Naive thymus-derived CD8-positive, alpha-beta T cell (primary cell): ENCODE data around the gene MAT2A. TPM values are rescaled to one million over a fixed set of nuclear protein-coding genes. Genes with fewer than 3 reads are reported as not detected.

Experiments used
- ATAC-seq, 2 donors: fragments of 150-1000 bp; cut with Tn5 transposase in 1 of 2; sonication (Bioruptor Pico), chemical (Tn5 transposase) in 1 of 2; 1 replicate in 1 of 2; 2 replicates in 1 of 2; pipeline ENCODE4 v1.10.0; 2021; ENCODE audit warnings: mild to moderate bottlenecking in 2 of 2, moderate library complexity in 2 of 2
- POLR2A ChIA-PET: fragments of 350-600 bp; sonication (Branson Sonifier 250); formaldehyde crosslinking; loops from one replicate; lab custom pipeline; 2021; ENCODE audit warnings: antibody characterized with exemption; lab: Charles Lee
- DNase-seq, 10 donors: peaks; one replicate each; pipeline versions ENCODE4 v3.0.0 to v3.0.0-alpha.2; 2020 to 2022
- H3K27ac Mint-ChIP-seq, 10 donors: one replicate each; pipeline ENCODE4 v1.8.0; 2020 to 2022; ENCODE audit warnings: mild to moderate bottlenecking in 10 of 10, mixed read lengths in 10 of 10, moderate library complexity in 4 of 10, inconsistent platforms in 1 of 10
- H3K27me3 Mint-ChIP-seq, 5 donors: one replicate each; pipeline ENCODE4 v1.8.0; 2021 to 2022; ENCODE audit warnings: mixed read lengths in 5 of 5
- H3K36me3 Mint-ChIP-seq, 3 donors: one replicate each; pipeline ENCODE4 v1.8.0; 2020 to 2022; ENCODE audit warnings: mixed read lengths in 3 of 3, mild to moderate bottlenecking in 2 of 3, inconsistent platforms in 1 of 3
- H3K4me1 Mint-ChIP-seq, 4 donors: one replicate each; pipeline ENCODE4 v1.8.0; 2021 to 2022; ENCODE audit warnings: mixed read lengths in 4 of 4
- H3K4me3 Mint-ChIP-seq, 10 donors: one replicate each; pipeline ENCODE4 v1.8.0; 2020 to 2022; ENCODE audit warnings: mild to moderate bottlenecking in 10 of 10, mixed read lengths in 10 of 10, moderate library complexity in 6 of 10, inconsistent platforms in 1 of 10
- H3K9me3 Mint-ChIP-seq, 9 donors: one replicate each; pipeline ENCODE4 v1.8.0; 2020 to 2022; ENCODE audit warnings: mixed read lengths in 9 of 9, mild to moderate bottlenecking in 3 of 9, inconsistent platforms in 1 of 9, moderate library complexity in 1 of 9
- polyA plus RNA-seq, 3 donors: library from polyadenylated mRNA; unstranded; fragments of 300-500 nt; fragmentation: Illumina TruSeq; gene quantifications; one replicate each; pipeline ENCODE4 v1.2.3, GENCODE V29; 2021
- total RNA-seq, 8 experiments: library from RNA in 2 of 8; stranded (reverse) in 2 of 8; gene quantifications; one replicate each; pipeline ENCODE4 v1.2.3 and lab custom pipeline; 2021 to 2026

MAT2A gene
- total and polyA plus RNA-seq, 5 experiments from 2014 or later: 68.1 to 205 (median 103) TPM

DNA sequence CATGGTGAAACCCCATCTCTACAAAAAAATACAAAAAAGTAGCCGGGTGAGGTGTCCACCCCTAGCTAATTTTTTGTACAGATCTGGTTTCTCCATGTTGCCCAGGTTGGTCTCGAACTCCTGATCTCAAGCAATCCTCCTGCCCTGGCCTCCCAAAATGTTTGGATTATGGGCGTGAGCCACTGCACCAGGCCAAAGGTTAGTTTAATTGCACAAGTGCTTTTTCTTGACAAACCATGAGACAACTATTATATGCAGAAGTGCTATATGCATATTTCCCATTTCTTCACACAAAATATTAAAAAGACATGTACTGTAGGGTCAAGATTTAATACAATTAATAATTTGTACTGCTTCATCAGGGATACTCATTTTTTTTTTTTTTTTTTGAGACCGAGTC is 27.3 kb downstream of the MAT2A start:
- Mint-ChIP-seq H3K9me3 (no peaks in the 10 kb centered on the region), H3K36me3 (no peaks in the 10 kb centered on the region), H3K27me3 (peaks cover 0 to 2% (median 0%) of the 10 kb centered on the region in 5 donors), H3K4me3 (no peak overlapping the region), H3K4me1 (peaks cover 0 to 14% (median 4%) of the 10 kb centered on the region in 4 donors), H3K27ac (no peak overlapping the region)
- DNase-seq (no peak), ATAC-seq (no peak)
- POLR2A ChIA-PET: interaction anchor here (0.8 to 1.2 kb wide), 2 partner anchors 44 to 157 kb away, joined by 3 read pairs; no protein-coding TSS in a partner anchor

DNA sequence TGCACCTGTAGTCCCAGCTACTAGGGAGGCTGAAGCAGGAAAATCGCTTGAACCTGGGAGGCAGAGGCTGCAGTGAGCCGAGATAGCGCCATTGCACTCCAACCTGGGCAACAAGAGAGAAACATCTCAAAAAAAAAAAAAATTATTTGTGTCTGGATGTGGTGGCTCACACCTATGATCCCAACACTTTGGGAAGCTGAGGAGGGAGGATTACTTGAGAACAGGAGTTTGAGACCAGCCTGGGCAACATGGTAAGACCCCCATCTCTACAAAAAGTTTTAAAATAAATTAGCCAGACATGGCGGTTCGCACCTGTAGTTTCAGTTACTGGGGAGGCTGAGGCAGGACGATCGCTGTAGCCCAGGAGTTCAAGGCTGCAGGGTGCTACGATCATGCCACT is 36.8 kb downstream of the MAT2A start:
- ATAC-seq: no peak

DNA sequence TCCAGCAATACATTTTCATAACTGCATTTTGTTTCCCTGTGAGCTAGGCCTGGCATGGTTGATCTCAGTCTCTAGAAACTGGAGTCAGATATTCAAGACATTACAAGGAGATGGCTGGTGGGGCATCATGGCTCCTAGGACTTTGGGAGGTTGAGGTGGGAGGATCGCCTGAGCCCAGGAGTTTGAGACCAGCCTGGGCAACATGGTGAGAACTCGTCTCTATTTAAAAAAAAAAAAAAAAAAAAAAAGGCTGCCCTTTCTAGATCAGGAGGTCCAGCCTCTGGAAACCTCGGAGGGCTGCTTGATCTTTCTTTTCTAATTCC is 38.1 kb downstream of the MAT2A start:
- Mint-ChIP-seq H3K27me3 (no peaks in the 10 kb centered on the region), H3K4me1 (peaks cover 20 to 43% (median 39%) of the 10 kb centered on the region in 4 donors), H3K27ac (peak overlapping the region; percentile 88 to 98 (median 93)), H3K36me3 (peaks cover 0 to 15% (median 7%) of the 10 kb centered on the region in 3 donors), H3K9me3 (no peaks in the 10 kb centered on the region), H3K4me3 (peak overlapping the region; percentile 88 to 98 (median 94))
- ATAC-seq (no peak), DNase-seq (no peak)
- POLR2A ChIA-PET: interaction anchor here (0.7 to 3.2 kb wide), 11 partner anchors 10 to 146 kb away, joined by 3 to 29 read pairs (median 5); partner anchors contain the start of genes C2orf68 and RNF181

More for the DNA sequence above, 36.8 kb downstream of the MAT2A start:
- DNase-seq: no peak
- Mint-ChIP-seq H3K4me3 (peak overlapping the region in 1 of 10 donors; percentile 36), H3K27ac (peak overlapping the region in 1 of 10 donors; percentile 44), H3K27me3 (no peaks in the 10 kb centered on the region), H3K9me3 (no peaks in the 10 kb centered on the region), H3K4me1 (peaks cover 18 to 35% (median 31%) of the 10 kb centered on the region in 4 donors), H3K36me3 (peaks cover 0 to 7% (median 0%) of the 10 kb centered on the region in 3 donors)
- POLR2A ChIA-PET: interaction anchor here (0.6 to 2.7 kb wide), 5 partner anchors 8 to 488 kb away, joined by 3 to 15 read pairs (median 3); no protein-coding TSS in a partner anchor

DNA sequence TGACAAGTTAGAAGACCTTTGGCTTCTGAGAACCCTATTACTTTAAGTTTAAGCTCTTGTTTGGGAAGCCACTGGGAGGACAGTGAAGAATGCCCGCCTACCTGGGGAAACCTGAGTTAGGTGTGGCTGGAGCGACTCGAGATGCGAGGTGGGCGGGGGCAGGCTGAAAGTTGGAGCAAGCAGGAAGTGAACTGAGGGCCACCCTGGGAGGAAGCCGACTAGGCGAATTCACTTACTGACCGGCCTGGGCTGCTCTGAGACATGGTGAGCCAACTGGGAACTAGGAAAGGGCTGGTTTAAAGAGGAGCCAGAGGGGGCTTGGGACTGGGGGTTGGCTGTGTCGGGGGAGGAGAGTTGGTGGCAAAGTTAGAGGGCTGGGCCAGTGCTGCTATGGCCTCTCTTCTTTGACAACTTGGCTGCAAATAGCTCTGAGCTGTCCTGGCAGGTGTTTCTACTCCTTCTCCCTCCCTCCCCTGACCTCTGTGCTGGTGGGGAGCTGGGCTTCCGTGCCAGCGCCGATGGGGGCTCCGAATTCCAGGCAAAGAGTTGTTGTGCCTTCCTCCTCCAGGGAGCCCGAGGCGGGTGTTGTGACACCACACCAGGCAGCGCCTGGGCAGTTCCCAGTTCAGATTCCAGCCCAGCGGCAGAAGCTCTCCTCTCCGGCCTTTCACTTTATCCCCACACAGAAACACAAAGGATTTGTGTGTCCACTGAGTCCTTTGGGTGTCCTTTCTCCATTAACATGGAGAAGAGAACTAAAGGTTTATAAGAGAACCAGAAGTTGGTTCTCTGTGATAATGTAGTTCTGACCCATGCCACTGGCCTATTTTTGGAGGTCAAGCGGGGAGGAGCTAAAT is 38.6 kb downstream of the MAT2A start, which contains the start of gene VAMP8:
VAMP8 (plus strand) TSS at position 201 of the 857 bp plus-strand sequence; CDS start at position 262, 61 bp downstream.
- no peaks in the 10 kb centered on the region for H3K27me3 Mint-ChIP-seq
- peaks cover 0 to 21% (median 7%) of the 10 kb centered on the region in 3 donors for H3K36me3 Mint-ChIP-seq
- peak; percentile 81 to 86 for ATAC-seq
- H3K27ac Mint-ChIP-seq: peak within 1 kb of the TSS; percentile 88 to 98 (median 93)
- H3K4me1 Mint-ChIP-seq: peaks cover 23 to 43% (median 43%) of the 10 kb centered on the region in 4 donors
- no peaks in the 10 kb centered on the region for H3K9me3 Mint-ChIP-seq
- peak; percentile 41 to 80 (median 49) for DNase-seq
- H3K4me3 Mint-ChIP-seq: peak within 1 kb of the TSS; percentile 88 to 98 (median 94)
- POLR2A ChIA-PET: interaction anchor here (0.7 to 3.2 kb wide), 11 partner anchors 10 to 146 kb away, joined by 3 to 29 read pairs (median 5); partner anchors contain the start of genes C2orf68 and RNF181

DNA sequence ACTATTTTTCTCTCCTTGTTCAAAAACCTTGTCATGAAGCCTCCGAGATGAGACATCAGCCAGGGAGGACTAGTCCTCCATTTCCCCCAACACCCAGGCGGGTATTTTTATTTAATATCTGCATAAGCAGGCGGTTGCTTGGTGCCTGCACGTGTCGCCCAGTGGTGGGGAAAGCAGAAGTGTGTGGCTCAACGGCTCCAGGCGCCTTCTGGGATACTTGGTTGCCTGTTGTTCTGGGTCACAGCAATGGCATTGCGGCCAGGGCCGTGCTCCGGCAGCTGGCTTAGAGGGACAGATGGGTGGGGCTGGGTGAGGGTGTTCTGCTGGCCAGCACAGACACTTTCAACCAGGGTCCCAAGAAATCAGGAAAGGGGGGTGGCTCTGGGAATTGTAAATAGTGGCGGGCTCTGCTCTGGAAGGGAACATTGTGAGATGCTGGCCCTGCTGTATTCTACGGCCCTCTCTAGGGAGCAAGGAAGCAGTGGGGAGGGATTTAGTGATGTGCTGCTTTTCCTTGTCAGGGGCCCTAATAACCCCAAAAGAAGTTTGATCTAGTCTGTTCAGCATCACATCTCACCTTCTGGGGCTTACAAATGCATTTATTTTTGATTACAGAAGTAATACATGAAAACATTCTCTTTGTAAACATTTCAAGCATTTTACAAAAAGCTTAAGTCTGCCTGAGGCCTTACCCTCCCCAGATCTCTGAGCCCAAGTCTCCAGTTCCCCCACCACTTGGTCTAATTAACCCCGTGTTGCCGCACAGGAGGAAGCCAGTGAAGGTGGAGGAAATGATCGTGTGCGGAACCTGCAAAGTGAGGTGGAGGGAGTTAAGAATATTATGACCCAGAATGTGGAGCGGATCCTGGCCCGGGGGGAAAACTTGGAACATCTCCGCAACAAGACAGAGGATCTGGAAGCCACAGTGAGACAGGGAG is 39.5 kb downstream of the MAT2A start:
- Mint-ChIP-seq H3K27ac (peak overlapping the region; percentile 88 to 98 (median 93)), H3K4me3 (peak overlapping the region; percentile 88 to 98 (median 94)), H3K4me1 (peaks cover 25 to 50% (median 48%) of the 10 kb centered on the region in 4 donors), H3K27me3 (no peaks in the 10 kb centered on the region), H3K9me3 (no peaks in the 10 kb centered on the region), H3K36me3 (peaks cover 0 to 25% (median 7%) of the 10 kb centered on the region in 3 donors)
- POLR2A ChIA-PET: interaction anchor here (0.6 to 3.2 kb wide), 12 partner anchors 9 to 40 kb away, joined by 3 to 29 read pairs (median 6); partner anchors contain the start of genes C2orf68 and RNF181
- ATAC-seq (peak; percentile 54 to 58), DNase-seq (peak in 1 of 10 donors; percentile 25)

DNA sequence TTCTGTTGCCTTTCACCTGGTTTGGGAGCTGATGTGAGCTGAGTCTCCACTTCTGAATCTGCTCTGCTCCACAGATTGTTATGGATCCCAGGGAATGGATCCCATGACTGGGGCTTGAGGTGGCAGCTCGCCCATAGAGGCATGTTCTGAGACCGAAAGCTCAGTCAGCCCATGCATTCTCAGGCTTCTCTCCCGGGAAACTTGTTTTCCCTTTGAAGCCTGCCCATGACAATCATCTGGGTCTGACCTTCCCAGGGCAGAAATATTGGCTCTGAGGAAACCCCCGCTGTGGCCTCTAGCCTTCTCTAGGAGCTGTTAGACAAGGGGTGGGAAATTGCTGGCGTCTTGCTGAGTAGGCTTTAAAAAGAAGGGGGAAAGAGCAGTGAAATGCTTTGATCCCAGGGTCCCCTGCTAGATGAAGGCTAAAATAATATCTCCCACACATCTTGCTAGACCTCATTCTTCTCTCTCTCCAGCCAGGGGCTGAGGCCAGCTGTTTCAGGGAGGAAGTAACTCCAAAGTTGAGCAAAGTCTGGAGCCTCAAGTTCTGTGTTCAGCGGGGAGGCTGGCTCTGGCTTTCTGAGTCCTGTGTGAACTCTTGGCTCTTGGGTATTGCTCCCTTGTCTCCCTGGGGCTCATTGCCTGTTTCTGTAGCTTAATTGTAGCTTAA is 40.4 kb downstream of the MAT2A start:
- peaks cover 27 to 55% (median 53%) of the 10 kb centered on the region in 4 donors for H3K4me1 Mint-ChIP-seq
- no peaks in the 10 kb centered on the region for H3K27me3 Mint-ChIP-seq
- H3K27ac Mint-ChIP-seq: peak overlapping the region; percentile 74 to 98 (median 93)
- H3K4me3 Mint-ChIP-seq: peak overlapping the region; percentile 88 to 98 (median 94)
- ATAC-seq (no peak), DNase-seq (no peak)
- POLR2A ChIA-PET: interaction anchor here (0.6 to 3.2 kb wide), 9 partner anchors 8 to 41 kb away, joined by 3 to 29 read pairs (median 5); partner anchors contain the start of genes C2orf68, GGCX and RNF181
- H3K9me3 Mint-ChIP-seq: no peaks in the 10 kb centered on the region
- H3K36me3 Mint-ChIP-seq: peaks cover 0 to 25% (median 7%) of the 10 kb centered on the region in 3 donors

DNA sequence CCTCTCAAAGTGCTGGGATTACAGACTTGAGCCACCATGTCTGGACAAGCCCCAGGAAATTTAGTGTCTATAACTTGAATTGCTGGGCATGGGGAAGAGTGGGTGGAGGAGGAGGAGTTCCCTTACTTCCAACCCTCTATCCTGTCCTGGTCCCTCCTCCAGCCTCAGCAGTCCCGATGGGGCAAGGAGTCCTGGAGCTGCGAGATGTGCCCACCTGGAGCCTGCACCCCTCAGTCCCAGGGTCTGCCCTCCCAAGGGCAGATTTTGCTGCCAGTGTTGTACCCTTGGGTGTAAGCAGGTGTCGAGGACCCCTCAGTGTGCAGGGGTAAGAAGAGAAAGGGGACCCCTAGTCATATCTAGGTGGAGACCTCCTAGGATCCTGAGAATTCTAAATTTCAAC is 41.2 kb downstream of the MAT2A start:
- H3K27ac Mint-ChIP-seq: peak overlapping the region in 9 of 10 donors; percentile 24 to 98 (median 68)
- no peaks in the 10 kb centered on the region for H3K27me3 Mint-ChIP-seq
- ATAC-seq (no peak), DNase-seq (no peak)
- POLR2A ChIA-PET: interaction anchor here (0.6 to 2.1 kb wide), 3 partner anchors 9 to 32 kb away, joined by 3 to 8 read pairs (median 5); partner anchors contain the start of gene C2orf68
- peak overlapping the region in 8 of 10 donors; percentile 17 to 97 (median 59) for H3K4me3 Mint-ChIP-seq
- peaks cover 31 to 62% (median 60%) of the 10 kb centered on the region in 4 donors for H3K4me1 Mint-ChIP-seq
- H3K9me3 Mint-ChIP-seq: no peaks in the 10 kb centered on the region
- peaks cover 0 to 25% (median 7%) of the 10 kb centered on the region in 3 donors for H3K36me3 Mint-ChIP-seq

DNA sequence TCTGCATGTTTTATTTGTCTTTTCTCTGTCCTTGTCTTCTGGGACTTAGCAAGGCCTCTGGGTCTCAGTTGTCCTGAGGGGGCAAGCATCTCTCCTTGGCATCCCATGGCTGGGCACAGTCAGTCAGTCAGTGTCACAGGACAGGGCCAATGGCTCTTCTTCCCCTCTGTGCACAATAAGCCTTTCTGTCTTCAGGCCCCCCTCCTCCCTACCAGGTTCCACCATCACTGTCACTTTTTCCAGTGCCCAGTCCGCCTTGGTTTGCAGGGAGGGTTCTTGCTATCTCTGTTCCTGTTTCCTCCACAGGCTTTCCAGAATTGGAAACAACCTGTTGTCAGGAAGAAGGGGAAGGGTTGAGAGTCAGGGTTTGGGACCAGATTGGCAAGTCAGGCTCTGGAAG is 43.5 kb downstream of the MAT2A start:
- Mint-ChIP-seq H3K27ac (peak overlapping the region in 6 of 10 donors; percentile 27 to 96 (median 66)), H3K27me3 (no peaks in the 10 kb centered on the region), H3K4me3 (peak overlapping the region in 6 of 10 donors; percentile 11 to 71 (median 55)), H3K36me3 (peaks cover 0 to 25% (median 7%) of the 10 kb centered on the region in 3 donors), H3K4me1 (peaks cover 40 to 76% (median 70%) of the 10 kb centered on the region in 4 donors), H3K9me3 (no peaks in the 10 kb centered on the region)
- no peak for ATAC-seq
- POLR2A ChIA-PET: interaction anchor here (1.4 to 7.4 kb wide), 5 partner anchors 13 to 228 kb away, joined by 3 to 88 read pairs (median 10); partner anchors contain the start of genes ELMOD3, RETSAT, RNF181 and TMEM150A
- DNase-seq: no peak

DNA sequence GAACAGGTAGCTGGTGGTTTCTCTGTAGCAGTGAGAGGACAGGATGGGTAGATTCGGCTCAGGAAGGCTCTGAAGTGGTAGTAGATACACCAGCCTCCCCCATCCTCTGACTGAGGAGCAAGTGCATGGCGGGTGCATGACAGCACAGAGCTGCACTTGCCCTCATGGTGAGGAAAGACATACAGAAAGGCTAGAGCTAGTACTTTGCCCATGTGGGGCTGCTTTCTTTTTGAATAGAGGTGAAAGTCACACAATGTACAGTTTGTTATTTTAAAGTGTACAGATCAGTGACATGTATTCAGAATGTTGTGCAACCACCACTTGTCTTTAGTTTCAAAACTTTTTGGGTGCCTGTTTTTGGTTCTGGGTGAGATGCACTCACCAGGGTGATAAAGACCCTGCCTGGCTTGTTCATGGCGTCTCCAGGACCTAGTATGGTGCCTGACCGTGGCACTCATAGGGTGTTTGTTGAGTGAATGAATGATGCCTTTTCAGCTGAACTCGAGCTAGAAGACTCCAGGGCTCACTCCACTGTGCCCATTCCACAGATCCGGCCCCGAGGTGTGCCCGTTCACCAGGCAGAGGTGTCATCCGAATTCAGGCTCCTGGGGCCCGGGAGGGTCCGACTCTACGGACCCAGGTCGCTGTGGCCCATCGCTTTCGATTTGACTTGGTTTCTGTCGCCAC is 44.8 kb downstream of the MAT2A start:
- Mint-ChIP-seq H3K27ac (peak overlapping the region; percentile 75 to 98 (median 96)), H3K9me3 (no peaks in the 10 kb centered on the region), H3K27me3 (no peaks in the 10 kb centered on the region), H3K4me3 (peak overlapping the region; percentile 78 to 94 (median 89)), H3K4me1 (peaks cover 40 to 79% (median 69%) of the 10 kb centered on the region in 4 donors), H3K36me3 (peaks cover 0 to 24% (median 7%) of the 10 kb centered on the region in 3 donors)
- ATAC-seq (peak; percentile 59 to 82), DNase-seq (peak in 6 of 10 donors; percentile 32 to 68 (median 50))
- POLR2A ChIA-PET: interaction anchor here (0.6 to 7.4 kb wide), 12 partner anchors 9 to 436 kb away, joined by 3 to 88 read pairs (median 5); partner anchors contain the start of genes C2orf68, ELMOD3, GGCX and RETSAT

DNA sequence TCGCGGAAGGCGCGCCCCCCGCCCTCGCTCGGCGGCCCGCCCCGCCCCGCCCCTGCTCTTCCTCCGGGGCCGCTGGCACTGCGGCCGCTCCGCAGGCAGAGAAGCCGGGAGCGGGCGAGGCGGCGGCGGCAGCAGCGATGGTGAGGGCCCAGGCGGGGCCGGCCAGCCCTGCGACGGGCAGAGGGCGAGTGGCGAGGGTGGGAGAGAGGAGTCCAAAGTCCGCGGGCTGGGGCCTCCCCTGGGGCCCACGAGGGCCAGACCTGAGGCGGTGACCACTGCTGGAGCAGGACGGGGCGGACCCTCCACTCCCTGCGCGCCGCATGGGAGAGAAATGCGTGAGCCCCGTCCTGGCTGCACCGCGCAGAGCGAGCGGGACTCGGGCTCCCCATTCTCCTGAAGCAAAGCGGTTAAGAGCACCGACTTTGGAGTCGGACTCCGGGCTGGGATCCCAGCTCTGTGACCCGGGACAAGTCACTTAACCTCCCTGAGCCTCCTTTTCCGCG is 45.4 kb downstream of the MAT2A start, which contains the start of gene VAMP5:
VAMP5 (plus strand) TSS at position 78 of the 503 bp plus-strand sequence; CDS start at position 138, 60 bp downstream.
- no peaks in the 10 kb centered on the region for H3K9me3 Mint-ChIP-seq
- H3K36me3 Mint-ChIP-seq: peaks cover 0 to 21% (median 7%) of the 10 kb centered on the region in 3 donors
- H3K4me3 Mint-ChIP-seq: peak within 1 kb of the TSS; percentile 80 to 94 (median 90)
- peak within 1 kb of the TSS; percentile 86 to 98 (median 96) for H3K27ac Mint-ChIP-seq
- peaks cover 37 to 78% (median 67%) of the 10 kb centered on the region in 4 donors for H3K4me1 Mint-ChIP-seq
- DNase-seq: peak in 6 of 10 donors; percentile 35 to 67 (median 47)
- no peaks in the 10 kb centered on the region for H3K27me3 Mint-ChIP-seq
- POLR2A ChIA-PET: interaction anchor here (0.6 to 7.4 kb wide), 8 partner anchors 11 to 436 kb away, joined by 3 to 88 read pairs (median 6); partner anchors contain the start of genes C2orf68, GGCX, RNF181 and TGOLN2
- ATAC-seq: peak; percentile 44 to 69
